ENCODE data around the gene SMPX.
A peak's percentile ranks its signal among the peaks of the same experiment; 100 is the strongest.

The SMPX gene

DNA sequence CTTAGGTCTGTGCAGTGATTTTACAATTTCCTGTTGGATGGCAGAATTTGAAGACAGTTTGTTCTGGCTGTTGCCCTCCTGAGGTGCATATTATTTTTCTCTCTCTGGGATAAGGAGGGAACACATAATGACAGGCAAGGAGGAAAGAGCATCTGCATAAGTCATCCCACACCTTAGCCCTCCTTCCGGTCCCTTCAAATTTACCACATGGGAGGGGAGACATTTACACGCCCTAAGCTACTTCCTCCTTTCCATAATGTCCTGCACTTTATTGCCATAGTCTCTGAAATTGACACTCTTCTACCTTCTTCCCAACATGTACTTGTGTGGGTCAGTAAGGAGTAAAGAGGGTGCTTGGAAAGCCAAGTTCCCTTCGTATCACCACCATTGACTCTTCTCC, 13.9 kb downstream of the SMPX start (continued):
- TF ChIP-seq, protein P1, sequence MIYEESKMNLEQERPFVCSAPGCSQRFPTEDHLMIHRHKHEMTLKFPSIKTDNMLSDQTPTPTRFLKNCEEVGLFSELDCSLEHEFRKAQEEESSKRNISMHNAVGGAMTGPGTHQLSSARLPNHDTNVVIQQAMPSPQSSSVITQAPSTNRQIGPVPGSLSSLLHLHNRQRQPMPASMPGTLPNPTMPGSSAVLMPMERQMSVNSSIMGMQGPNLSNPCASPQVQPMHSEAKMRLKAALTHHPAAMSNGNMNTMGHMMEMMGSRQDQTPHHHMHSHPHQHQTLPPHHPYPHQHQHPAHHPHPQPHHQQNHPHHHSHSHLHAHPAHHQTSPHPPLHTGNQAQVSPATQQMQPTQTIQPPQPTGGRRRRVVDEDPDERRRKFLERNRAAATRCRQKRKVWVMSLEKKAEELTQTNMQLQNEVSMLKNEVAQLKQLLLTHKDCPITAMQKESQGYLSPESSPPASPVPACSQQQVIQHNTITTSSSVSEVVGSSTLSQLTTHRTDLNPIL (CRISPR knock-in tag; IDR thresholded peaks at IDR 0.05; ENCODE audit: low read depth): no peak
- TF ChIP-seq ISL1 (CRISPR knock-in tag; IDR thresholded peaks at IDR 0.05): no peak

DNA sequence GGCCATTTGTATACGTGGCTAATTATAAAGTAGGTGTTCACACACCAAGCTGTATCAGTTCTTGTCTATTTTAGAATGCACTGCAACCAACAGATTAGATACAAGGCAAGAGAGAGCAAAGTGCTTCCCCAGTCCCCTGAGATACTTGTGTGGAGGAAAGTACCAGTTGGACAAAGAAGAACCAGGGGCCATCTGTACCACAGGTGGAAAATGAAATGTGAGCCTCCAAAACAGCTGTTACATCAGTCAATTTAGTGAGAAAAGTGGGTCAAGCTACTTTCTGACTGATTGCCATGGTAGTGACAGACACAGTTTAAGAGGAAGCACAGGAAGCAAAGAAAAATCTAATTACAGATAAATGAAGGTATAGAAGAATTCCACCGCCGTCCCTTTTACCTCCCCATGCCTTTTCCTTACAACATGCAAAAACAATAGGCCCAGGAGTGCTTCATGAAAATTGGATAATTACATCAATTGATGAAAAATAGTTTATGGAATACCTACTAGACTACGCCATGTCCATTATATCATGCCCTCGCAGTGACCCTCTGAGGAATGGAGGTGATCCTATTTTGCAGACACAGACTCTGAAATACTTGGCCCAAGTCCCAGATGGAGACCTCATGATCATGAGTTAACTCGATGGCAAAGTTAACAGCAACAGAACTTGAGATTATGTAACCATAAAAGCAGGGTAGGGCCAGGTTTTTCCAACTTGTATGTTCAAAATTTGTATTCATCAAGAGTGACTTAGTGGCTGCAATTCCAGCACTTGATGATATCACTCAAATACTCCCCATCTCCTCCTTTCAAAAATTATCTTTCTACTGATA, 15.8 kb downstream of the SMPX start:
- no peak for ATAC-seq
- TF ChIP-seq OSR1 (CRISPR knock-in tag; IDR thresholded peaks at IDR 0.05) (no peak), ISL1 (CRISPR knock-in tag; IDR thresholded peaks at IDR 0.05) (peak; percentile 90), ZNF70 (CRISPR knock-in tag; IDR thresholded peaks at IDR 0.05) (no peak), ARNTL (CRISPR knock-in tag; IDR thresholded peaks at IDR 0.05; ENCODE audit: borderline replicate concordance, low read depth) (no peak), ZNF565 (CRISPR knock-in tag; conservative IDR thresholded peaks at IDR 0.05; ENCODE audit: low read depth) (no peak), ZNF8 (CRISPR knock-in tag; IDR thresholded peaks at IDR 0.05) (no peak), ZFP3 (CRISPR knock-in tag; IDR thresholded peaks at IDR 0.05) (0 out of 2 replicates have a peak, but pooled peaks have one; percentile 29), TCF4 (CRISPR knock-in tag; IDR thresholded peaks at IDR 0.05; ENCODE audit: borderline replicate concordance) (peak; percentile 33; the same call in 1 of the 2 replicates)
- TF ChIP-seq, protein P2, sequence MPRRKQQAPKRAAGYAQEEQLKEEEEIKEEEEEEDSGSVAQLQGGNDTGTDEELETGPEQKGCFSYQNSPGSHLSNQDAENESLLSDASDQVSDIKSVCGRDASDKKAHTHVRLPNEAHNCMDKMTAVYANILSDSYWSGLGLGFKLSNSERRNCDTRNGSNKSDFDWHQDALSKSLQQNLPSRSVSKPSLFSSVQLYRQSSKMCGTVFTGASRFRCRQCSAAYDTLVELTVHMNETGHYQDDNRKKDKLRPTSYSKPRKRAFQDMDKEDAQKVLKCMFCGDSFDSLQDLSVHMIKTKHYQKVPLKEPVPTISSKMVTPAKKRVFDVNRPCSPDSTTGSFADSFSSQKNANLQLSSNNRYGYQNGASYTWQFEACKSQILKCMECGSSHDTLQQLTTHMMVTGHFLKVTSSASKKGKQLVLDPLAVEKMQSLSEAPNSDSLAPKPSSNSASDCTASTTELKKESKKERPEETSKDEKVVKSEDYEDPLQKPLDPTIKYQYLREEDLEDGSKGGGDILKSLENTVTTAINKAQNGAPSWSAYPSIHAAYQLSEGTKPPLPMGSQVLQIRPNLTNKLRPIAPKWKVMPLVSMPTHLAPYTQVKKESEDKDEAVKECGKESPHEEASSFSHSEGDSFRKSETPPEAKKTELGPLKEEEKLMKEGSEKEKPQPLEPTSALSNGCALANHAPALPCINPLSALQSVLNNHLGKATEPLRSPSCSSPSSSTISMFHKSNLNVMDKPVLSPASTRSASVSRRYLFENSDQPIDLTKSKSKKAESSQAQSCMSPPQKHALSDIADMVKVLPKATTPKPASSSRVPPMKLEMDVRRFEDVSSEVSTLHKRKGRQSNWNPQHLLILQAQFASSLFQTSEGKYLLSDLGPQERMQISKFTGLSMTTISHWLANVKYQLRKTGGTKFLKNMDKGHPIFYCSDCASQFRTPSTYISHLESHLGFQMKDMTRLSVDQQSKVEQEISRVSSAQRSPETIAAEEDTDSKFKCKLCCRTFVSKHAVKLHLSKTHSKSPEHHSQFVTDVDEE (CRISPR knock-in tag; IDR thresholded peaks at IDR 0.05): peak; percentile 69; the same call in 1 of the 2 replicates
- TF ChIP-seq, protein P1 (CRISPR knock-in tag; IDR thresholded peaks at IDR 0.05; ENCODE audit: low read depth): peak; percentile 60; the same call in 1 of the 2 replicates

DNA sequence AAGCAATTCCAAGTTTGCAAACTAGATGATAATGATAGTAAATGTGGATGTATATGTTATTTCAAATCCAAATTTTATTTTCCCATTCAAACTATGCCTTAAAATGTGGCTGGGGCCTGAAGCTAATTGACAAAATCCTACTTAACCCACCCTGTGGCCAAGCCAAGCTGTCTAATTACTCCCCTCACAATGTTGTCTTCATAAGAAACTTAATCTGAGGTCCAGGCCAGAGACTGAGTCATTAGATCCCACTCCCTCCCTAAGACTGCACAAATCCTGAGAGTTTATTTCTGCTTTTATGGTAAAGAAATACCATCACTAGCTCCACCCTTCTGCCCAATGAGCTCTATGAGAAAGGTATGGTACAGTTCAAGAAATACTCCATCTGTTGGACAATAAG, 16.6 kb downstream of the SMPX start:
- TF ChIP-seq ZC3H10 (CRISPR knock-in tag; IDR thresholded peaks at IDR 0.05): no peak
- TF ChIP-seq ZNF565 (CRISPR knock-in tag; conservative IDR thresholded peaks at IDR 0.05; ENCODE audit: low read depth): no peak
- TF ChIP-seq ARNTL (CRISPR knock-in tag; IDR thresholded peaks at IDR 0.05; ENCODE audit: borderline replicate concordance, low read depth): no peak
- no peak for TF ChIP-seq GLIS3 (CRISPR knock-in tag; IDR thresholded peaks at IDR 0.05)
- no peak for TF ChIP-seq TOX (CRISPR knock-in tag; IDR thresholded peaks at IDR 0.05; ENCODE audit: borderline replicate concordance)
- TF ChIP-seq, protein P3, sequence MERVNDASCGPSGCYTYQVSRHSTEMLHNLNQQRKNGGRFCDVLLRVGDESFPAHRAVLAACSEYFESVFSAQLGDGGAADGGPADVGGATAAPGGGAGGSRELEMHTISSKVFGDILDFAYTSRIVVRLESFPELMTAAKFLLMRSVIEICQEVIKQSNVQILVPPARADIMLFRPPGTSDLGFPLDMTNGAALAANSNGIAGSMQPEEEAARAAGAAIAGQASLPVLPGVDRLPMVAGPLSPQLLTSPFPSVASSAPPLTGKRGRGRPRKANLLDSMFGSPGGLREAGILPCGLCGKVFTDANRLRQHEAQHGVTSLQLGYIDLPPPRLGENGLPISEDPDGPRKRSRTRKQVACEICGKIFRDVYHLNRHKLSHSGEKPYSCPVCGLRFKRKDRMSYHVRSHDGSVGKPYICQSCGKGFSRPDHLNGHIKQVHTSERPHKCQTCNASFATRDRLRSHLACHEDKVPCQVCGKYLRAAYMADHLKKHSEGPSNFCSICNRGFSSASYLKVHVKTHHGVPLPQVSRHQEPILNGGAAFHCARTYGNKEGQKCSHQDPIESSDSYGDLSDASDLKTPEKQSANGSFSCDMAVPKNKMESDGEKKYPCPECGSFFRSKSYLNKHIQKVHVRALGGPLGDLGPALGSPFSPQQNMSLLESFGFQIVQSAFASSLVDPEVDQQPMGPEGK (CRISPR knock-in tag; IDR thresholded peaks at IDR 0.05; ENCODE audit: borderline replicate concordance): no peak
- no peak for TF ChIP-seq ZFP3 (CRISPR knock-in tag; IDR thresholded peaks at IDR 0.05)
- ATAC-seq: no peak

DNA sequence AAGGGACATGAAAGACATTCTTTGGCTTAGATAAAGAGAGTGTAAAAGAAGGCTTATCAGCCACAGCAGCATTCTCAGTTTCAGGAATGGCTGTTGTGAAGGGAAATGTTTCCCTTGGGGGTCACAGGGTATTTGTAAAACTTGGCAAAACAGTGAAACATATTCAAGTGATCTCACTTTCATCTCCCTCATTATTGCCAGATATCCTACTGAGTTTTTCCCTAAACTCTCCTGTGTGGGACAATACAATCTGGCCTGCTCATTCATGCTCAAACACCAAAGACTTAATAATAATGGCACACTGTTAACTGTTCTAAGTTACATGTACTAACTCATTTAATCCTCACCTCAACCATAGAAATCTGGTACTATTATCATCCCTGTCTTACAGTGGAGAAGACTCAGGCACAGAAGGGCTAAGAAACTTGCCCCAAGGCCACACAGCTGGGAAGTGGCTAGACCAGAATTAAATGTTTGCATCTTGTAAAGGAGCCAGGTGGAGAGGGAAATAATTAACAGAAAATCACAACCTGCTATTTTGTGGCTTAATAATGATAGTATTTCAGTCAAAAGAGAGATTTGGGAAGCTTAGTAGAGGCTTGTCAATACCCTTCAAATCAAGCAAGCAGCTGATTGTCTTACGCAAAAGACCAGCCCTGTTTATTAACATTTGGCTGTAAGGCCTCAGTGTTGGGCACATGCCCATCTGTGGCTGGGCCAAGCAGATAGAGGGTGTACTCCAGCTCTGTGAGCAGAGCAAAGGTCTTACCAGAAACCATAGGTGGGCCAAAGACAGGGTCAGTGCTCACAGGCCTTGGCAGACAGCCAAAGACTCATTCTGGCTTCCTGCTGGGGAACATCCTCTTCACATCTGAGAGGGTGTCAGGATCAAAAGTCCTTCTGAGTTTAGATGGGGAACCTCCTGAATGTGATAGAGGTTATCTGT, 17.3 kb downstream of the SMPX start:
- ATAC-seq: no peak
- no peak for TF ChIP-seq BACH2 (CRISPR knock-in tag; IDR thresholded peaks at IDR 0.05; ENCODE audit: borderline replicate concordance)
- TF ChIP-seq ESRRG (CRISPR knock-in tag; IDR thresholded peaks at IDR 0.05): no peak
- TF ChIP-seq ZNF70 (CRISPR knock-in tag; IDR thresholded peaks at IDR 0.05): no peak
- TF ChIP-seq, protein P2 (CRISPR knock-in tag; IDR thresholded peaks at IDR 0.05): no peak
- no peak for TF ChIP-seq ISL1 (CRISPR knock-in tag; IDR thresholded peaks at IDR 0.05)
- no peak for TF ChIP-seq ZNF565 (CRISPR knock-in tag; conservative IDR thresholded peaks at IDR 0.05; ENCODE audit: low read depth)
- TF ChIP-seq ZNF8 (CRISPR knock-in tag; IDR thresholded peaks at IDR 0.05): no peak
- TF ChIP-seq, protein P4, sequence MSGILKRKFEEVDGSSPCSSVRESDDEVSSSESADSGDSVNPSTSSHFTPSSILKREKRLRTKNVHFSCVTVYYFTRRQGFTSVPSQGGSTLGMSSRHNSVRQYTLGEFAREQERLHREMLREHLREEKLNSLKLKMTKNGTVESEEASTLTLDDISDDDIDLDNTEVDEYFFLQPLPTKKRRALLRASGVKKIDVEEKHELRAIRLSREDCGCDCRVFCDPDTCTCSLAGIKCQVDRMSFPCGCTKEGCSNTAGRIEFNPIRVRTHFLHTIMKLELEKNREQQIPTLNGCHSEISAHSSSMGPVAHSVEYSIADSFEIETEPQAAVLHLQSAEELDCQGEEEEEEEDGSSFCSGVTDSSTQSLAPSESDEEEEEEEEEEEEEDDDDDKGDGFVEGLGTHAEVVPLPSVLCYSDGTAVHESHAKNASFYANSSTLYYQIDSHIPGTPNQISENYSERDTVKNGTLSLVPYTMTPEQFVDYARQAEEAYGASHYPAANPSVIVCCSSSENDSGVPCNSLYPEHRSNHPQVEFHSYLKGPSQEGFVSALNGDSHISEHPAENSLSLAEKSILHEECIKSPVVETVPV (CRISPR knock-in tag; IDR thresholded peaks at IDR 0.05): no peak
- no peak for TF ChIP-seq ZC3H10 (CRISPR knock-in tag; IDR thresholded peaks at IDR 0.05)
- TF ChIP-seq ZFP30 (CRISPR knock-in tag; IDR thresholded peaks at IDR 0.05): no peak
- TF ChIP-seq, protein P1 (CRISPR knock-in tag; IDR thresholded peaks at IDR 0.05; ENCODE audit: low read depth): no peak
- no peak for TF ChIP-seq TOX (CRISPR knock-in tag; IDR thresholded peaks at IDR 0.05; ENCODE audit: borderline replicate concordance)
